GM19023 (cell line): ENCODE results near the gene PLPP1.

Experiments used
- ATAC-seq: cut with Tn5 transposase; IDR thresholded peaks from one replicate; pipeline ENCODE4 v1.9.1; 2021; ENCODE audit warnings: mild to moderate bottlenecking, moderate library complexity; ENCODE audit not compliant: unreplicated experiment

The PLPP1 gene

GRCh38 chr5:55454282-55454681 lies 80.5 kb downstream of the PLPP1 start:
- no peak for ATAC-seq

- no peak for ATAC-seq
Measured at GRCh38 chr5:55453211-55453610, 81.6 kb downstream of the PLPP1 start.

GRCh38 chr5:55451976-55452375 lies 82.8 kb downstream of the PLPP1 start:
- no peak for ATAC-seq

DNA sequence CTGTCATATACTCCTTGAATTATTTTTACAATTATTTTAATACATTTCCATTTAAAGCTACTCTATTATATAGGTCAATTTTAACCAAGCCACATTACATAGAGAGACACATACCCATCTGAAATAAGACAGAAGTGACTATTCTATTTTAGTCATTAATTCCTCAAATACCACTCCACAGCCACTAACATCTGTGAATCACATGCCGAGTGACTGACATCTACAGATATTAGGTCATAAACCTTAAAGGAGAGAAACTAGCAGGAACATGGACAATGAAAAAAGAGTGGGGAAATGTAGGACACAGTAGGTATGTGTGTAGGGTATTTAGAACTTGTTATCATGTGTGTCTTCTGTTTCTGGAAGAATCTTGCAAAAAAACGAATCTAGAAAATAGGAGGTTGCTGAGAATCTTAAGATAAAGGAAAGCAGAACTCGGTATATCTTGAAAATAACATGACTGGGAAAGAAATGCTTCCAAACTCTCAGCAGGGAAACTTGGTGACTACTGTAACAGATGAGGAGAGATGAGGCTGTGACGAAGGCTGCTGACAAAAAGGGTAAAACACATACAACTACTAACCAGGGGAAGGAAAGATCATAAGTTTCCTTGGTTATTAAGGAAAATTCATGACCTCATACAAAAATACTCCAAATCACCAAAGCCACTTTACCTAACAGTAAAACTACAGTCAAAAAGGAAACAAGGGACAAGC lies 84.6 kb downstream of the PLPP1 start:
- no peak for ATAC-seq

GRCh38 chr5:55446640-55447351 lies 88.0 kb downstream of the PLPP1 start:
- no peak for ATAC-seq

GRCh38 chr5:55445791-55446190 lies 89.0 kb downstream of the PLPP1 start:
- ATAC-seq, result no peak

DNA sequence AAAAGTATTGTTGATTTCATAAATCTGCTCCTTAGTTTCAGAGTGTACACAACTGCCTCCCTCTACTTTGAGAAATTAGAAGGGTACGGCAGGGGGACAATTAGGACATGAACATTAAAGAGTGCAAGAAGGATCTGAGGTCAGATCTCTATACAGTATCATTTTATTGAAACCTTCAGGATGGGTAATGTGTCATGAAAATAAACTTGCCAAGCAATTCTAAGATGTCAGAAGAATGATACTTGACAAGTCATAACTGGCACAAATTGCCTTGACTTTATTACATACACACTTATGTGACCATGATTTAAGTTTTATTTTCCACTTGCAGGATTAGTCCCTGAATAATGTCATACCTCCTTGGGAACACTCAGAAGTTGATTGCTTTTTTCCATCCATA lies 92.8 kb downstream of the PLPP1 start:
- ATAC-seq, result no peak

- ATAC-seq, result no peak
Measured at GRCh38 chr5:55441107-55441771, 93.5 kb downstream of the PLPP1 start.

DNA sequence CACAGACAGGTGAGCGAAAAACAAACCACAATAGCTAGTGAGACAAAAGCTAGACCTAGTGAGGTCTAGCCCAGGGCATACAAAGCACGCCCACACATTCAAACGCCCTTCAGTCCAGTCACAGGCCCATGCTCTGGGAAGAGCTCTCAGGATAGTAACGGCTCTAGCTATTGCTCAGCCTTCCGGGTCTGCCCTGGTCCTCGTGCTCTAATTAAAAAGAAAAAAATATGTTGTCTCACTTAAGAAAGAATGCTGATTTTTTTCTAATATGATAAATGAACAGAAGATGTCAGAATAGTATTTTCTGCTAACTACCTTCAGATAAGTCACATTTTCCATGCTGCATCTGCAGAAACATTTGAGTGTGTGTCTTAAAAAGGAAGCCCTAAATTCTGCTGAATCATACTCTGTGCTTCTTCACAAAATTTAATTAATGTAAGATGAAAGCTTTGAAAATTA lies 94.5 kb downstream of the PLPP1 start:
- ATAC-seq, result no peak

- no peak for ATAC-seq
Measured at GRCh38 chr5:55438998-55439397, 95.8 kb downstream of the PLPP1 start.

- no peak for ATAC-seq
Measured at GRCh38 chr5:55437859-55438206, 96.9 kb downstream of the PLPP1 start.

- ATAC-seq, result no peak
Measured at GRCh38 chr5:55437452-55437851, 97.3 kb downstream of the PLPP1 start.

GRCh38 chr5:55432549-55432948 lies 102.2 kb downstream of the PLPP1 start:
- no peak for ATAC-seq

- no peak for ATAC-seq
Measured at GRCh38 chr5:55429613-55430253, 105.0 kb downstream of the PLPP1 start.

GRCh38 chr5:55429221-55429612 lies 105.5 kb downstream of the PLPP1 start:
- no peak for ATAC-seq

DNA sequence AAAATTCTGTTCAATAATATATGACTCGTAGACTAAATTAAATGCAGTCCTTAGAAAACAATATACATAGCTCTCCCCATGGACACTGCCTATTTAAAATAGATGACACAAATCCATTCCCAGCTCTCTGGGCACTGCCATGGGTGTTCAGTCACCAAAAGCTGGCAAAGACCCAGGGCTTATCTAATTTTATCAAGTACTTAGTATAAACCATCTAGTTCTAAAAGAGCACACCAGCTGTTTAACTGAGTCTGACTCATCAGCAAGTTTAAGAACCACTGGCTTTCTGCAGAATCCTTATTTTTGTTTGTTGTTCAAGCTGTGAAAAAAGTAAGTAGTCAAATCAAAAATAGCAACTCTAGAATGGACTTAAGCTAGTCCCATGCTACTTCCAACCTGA lies 107.6 kb downstream of the PLPP1 start:
- no peak for ATAC-seq

GRCh38 chr5:55426455-55426854 lies 108.3 kb downstream of the PLPP1 start:
- no peak for ATAC-seq

DNA sequence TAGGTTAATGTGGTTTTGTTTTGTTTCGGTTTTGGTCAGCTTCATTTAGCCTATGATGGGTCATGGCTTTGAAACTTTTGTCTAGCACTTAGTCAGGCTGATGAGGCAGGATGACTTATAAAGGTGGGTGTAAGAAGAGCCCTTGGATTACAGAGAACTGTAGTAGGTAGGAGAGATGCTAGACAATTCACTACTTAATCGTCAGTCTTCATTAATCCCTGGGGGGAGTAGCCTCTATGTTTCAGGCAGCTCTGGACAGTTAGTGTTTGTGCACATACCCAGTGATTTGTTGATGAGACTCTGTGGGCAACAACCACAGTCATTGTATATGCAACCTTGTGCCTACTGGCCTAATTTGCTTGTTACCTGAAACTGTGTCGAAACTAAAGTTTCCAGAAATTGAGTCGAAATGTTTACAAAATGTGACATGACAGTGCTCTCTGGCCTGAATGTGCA lies 113.7 kb downstream of the PLPP1 start:
- peak; percentile 94 for ATAC-seq

DNA sequence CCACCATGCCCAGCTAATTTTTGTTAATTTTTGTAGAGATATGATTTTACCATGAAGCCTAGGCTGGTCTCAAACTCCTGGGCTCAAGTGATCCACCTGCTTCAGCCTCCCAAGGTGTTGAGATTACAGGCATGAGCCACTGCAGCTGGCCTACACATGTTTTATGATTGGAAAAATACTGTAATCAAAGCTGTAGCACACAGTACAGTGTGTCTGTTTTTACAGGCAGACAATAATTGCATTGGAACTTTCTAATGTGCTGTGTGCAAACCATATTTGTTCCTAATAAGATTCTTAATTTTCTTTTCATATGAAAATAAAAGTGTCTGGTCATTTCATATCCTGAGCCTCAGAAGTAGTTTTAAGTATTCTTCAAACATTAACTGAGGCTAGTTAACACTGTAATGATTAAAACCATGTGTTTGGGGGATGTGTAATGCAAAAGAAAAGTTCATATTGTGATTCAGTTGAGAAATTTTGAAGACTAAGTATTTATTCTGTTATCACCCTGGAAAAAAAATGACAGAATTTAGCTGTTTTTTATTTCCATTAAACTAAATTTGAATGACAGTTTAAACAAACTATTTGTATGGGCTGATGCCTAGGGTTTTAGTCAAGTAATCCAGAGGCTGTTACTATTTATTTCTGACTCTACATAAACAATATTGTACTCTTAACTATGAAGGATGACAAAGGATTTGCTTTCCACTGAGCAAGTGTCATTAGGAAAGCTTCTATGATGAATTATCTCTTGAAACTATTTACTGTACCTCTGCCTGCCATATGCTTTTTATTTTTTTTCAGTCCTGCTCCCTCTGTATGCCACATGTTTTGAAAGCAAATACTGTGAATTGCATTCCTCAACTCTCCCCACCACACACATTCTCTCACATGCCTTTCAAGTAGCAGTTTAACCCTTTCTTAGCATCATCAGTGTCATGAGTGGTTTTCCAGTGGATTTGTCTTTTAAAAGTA lies 115.5 kb downstream of the PLPP1 start:
- no peak for ATAC-seq

DNA sequence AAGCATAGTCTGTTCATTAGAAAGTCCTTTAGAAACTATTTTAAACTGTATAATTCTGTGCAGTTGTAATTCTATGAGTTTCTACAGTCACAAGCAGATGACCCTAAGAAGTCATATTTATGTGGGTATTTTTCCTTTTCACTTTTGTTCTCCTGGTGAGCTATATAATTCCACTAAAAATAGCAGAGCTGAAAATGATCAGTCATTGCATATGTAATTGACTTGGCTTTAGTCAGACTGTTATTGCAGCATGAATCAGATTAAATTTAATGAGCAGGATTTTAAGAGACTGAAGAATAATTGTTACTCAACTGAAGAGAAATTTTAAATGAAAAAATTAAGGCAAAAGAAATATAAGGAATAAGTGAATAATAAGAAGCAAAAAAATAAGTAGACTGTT lies 118.5 kb downstream of the PLPP1 start:
- ATAC-seq, result no peak
